WTC11 (cell line): ENCODE measurements around the gene FMN2. TPM values are rescaled to one million over a fixed set of nuclear protein-coding genes. Genes with fewer than 3 reads are reported as not detected.

Experiments used
- ATAC-seq: fragments of 200-7000 bp; cut with Tn5 transposase; 2 replicates; pipeline ENCODE4 v1.10.0; 2021; ENCODE audit warnings: mild to moderate bottlenecking, moderate library complexity
- CTCF ChIA-PET: fragments of 300-600 bp; sonication (Branson Sonifier 250); formaldehyde crosslinking; loops from one replicate; lab custom pipeline; 2021; ENCODE audit warnings: antibody characterized with exemption; lab: Charles Lee
- POLR2A ChIA-PET: fragments of 350-600 bp; sonication (Branson Sonifier 250); formaldehyde crosslinking; loops from one replicate; lab custom pipeline; 2021; ENCODE audit warnings: antibody characterized with exemption; lab: Charles Lee
- DNase-seq: peaks from one replicate; pipeline ENCODE4 v3.0.0; 2021; ENCODE audit warnings: low spot score
- H3K27ac Mint-ChIP-seq: 2 replicates; pipeline ENCODE4 v1.8.0; 2021; ENCODE audit warnings: mixed read lengths
- H3K27me3 Mint-ChIP-seq: 2 replicates; pipeline ENCODE4 v1.8.0; 2021; ENCODE audit warnings: low read depth, mild to moderate bottlenecking, moderate library complexity, mixed read lengths
- H3K36me3 Mint-ChIP-seq: 2 replicates; pipeline ENCODE4 v1.8.0; 2021; ENCODE audit warnings: mixed read lengths
- H3K4me1 Mint-ChIP-seq: 2 replicates; pipeline ENCODE4 v1.8.0; 2022; ENCODE audit warnings: mixed read lengths
- H3K4me3 Mint-ChIP-seq: 2 replicates; pipeline ENCODE4 v1.8.0; 2021; ENCODE audit warnings: mild to moderate bottlenecking, moderate library complexity, mixed read lengths
- H3K9me3 Mint-ChIP-seq: 2 replicates; pipeline ENCODE4 v1.8.0; 2021; ENCODE audit warnings: mixed read lengths
- CREB1 ChIP-seq: sonication (generic); formaldehyde crosslinking; IDR thresholded peaks from 2 replicates; pipeline ENCODE4 v1.8.0; 2023; ENCODE audit warnings: mild to moderate bottlenecking, missing genetic modification reagents
- ESRRA ChIP-seq: sonication (generic); formaldehyde crosslinking; IDR thresholded peaks from 2 replicates; pipeline ENCODE4 v1.8.1; 2022; ENCODE audit warnings: mild to moderate bottlenecking, missing genetic modification reagents, borderline replicate concordance
- TEAD4 ChIP-seq: sonication (generic); formaldehyde crosslinking; IDR thresholded peaks from 2 replicates; pipeline ENCODE4 v1.8.0; 2022; ENCODE audit warnings: mild to moderate bottlenecking, missing genetic modification reagents
- ZNF121 ChIP-seq: sonication (generic); formaldehyde crosslinking; IDR thresholded peaks from 2 replicates; pipeline ENCODE4 v1.8.0; 2023; ENCODE audit warnings: missing genetic modification reagents
- ZNF416 ChIP-seq: fragments of 250-450 bp; sonication (Bioruptor Pico); IDR thresholded peaks from 2 replicates; pipeline ENCODE4 v1.9.0; 2021; ENCODE audit warnings: mild to moderate bottlenecking, inconsistent platforms
- total RNA-seq: library from RNA; stranded (reverse); gene quantifications from 3 replicates; pipeline ENCODE4 v1.2.3, GENCODE V29; 2021
- TF ChIP-seq, protein P1 (sequence below): sonication (generic); formaldehyde crosslinking; IDR thresholded peaks from 2 replicates; pipeline ENCODE4 v1.8.0; 2022; ENCODE audit warnings: mild to moderate bottlenecking, missing genetic modification reagents
- TF ChIP-seq, protein P2 (sequence below): sonication (generic); formaldehyde crosslinking; IDR thresholded peaks from 2 replicates; pipeline ENCODE4 v1.8.0; 2023; ENCODE audit warnings: missing genetic modification reagents, mild to moderate bottlenecking, borderline replicate concordance
- TF ChIP-seq, protein P3 (sequence below): sonication (generic); formaldehyde crosslinking; IDR thresholded peaks from 2 replicates; pipeline ENCODE4 v1.8.0; 2023; ENCODE audit warnings: mild to moderate bottlenecking, missing genetic modification reagents
- TF ChIP-seq, protein P4 (sequence below): fragments of 250-450 bp; sonication (Bioruptor Pico); IDR thresholded peaks from 2 replicates; pipeline ENCODE4 v1.9.0; 2021; ENCODE audit warnings: mild to moderate bottlenecking
- TF ChIP-seq, protein P5 (sequence below): sonication (generic); formaldehyde crosslinking; IDR thresholded peaks from 2 replicates; pipeline ENCODE4 v1.8.1; 2023; ENCODE audit warnings: mild to moderate bottlenecking, moderate library complexity, missing genetic modification reagents

The FMN2 gene
- total RNA-seq, 1 experiment from 2014 or later, result 1.8 TPM

DNA sequence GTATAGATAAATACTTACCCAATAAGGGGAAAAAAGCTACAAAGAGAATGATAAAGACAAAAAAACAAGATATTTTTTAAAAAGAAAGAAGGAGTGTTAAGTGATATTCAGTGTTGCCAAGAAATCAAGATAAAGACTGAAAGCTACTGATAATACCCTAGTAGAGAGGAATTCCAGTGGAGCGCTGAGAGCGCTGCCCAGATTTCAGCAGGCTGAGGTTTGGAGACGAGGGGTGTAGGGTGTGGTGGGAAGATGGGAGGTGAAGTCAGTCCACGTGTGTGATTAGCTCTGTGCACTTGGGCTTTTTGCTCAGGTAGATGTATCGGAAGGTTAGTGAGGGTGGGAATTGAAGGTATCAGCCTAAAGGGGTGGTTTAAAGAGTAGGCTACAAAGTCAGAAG, 47.8 kb downstream of the FMN2 start (continued):
- TF ChIP-seq, protein P1, sequence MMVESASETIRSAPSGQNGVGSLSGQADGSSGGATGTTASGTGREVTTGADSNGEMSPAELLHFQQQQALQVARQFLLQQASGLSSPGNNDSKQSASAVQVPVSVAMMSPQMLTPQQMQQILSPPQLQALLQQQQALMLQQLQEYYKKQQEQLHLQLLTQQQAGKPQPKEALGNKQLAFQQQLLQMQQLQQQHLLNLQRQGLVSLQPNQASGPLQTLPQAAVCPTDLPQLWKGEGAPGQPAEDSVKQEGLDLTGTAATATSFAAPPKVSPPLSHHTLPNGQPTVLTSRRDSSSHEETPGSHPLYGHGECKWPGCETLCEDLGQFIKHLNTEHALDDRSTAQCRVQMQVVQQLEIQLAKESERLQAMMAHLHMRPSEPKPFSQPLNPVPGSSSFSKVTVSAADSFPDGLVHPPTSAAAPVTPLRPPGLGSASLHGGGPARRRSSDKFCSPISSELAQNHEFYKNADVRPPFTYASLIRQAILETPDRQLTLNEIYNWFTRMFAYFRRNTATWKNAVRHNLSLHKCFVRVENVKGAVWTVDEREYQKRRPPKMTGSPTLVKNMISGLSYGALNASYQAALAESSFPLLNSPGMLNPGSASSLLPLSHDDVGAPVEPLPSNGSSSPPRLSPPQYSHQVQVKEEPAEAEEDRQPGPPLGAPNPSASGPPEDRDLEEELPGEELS, result no peak
- TF ChIP-seq CREB1 (CRISPR knock-in tag), result no peak
- no peak for TF ChIP-seq ESRRA (CRISPR knock-in tag)
- no peak for TF ChIP-seq ZNF121 (CRISPR knock-in tag)
- TF ChIP-seq ZNF416 (CRISPR knock-in tag), result no peak
- TF ChIP-seq, protein P2, sequence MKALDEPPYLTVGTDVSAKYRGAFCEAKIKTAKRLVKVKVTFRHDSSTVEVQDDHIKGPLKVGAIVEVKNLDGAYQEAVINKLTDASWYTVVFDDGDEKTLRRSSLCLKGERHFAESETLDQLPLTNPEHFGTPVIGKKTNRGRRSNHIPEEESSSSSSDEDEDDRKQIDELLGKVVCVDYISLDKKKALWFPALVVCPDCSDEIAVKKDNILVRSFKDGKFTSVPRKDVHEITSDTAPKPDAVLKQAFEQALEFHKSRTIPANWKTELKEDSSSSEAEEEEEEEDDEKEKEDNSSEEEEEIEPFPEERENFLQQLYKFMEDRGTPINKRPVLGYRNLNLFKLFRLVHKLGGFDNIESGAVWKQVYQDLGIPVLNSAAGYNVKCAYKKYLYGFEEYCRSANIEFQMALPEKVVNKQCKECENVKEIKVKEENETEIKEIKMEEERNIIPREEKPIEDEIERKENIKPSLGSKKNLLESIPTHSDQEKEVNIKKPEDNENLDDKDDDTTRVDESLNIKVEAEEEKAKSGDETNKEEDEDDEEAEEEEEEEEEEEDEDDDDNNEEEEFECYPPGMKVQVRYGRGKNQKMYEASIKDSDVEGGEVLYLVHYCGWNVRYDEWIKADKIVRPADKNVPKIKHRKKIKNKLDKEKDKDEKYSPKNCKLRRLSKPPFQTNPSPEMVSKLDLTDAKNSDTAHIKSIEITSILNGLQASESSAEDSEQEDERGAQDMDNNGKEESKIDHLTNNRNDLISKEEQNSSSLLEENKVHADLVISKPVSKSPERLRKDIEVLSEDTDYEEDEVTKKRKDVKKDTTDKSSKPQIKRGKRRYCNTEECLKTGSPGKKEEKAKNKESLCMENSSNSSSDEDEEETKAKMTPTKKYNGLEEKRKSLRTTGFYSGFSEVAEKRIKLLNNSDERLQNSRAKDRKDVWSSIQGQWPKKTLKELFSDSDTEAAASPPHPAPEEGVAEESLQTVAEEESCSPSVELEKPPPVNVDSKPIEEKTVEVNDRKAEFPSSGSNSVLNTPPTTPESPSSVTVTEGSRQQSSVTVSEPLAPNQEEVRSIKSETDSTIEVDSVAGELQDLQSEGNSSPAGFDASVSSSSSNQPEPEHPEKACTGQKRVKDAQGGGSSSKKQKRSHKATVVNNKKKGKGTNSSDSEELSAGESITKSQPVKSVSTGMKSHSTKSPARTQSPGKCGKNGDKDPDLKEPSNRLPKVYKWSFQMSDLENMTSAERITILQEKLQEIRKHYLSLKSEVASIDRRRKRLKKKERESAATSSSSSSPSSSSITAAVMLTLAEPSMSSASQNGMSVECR, result no peak
- no peak for TF ChIP-seq TEAD4 (CRISPR knock-in tag)
- TF ChIP-seq, protein P3, sequence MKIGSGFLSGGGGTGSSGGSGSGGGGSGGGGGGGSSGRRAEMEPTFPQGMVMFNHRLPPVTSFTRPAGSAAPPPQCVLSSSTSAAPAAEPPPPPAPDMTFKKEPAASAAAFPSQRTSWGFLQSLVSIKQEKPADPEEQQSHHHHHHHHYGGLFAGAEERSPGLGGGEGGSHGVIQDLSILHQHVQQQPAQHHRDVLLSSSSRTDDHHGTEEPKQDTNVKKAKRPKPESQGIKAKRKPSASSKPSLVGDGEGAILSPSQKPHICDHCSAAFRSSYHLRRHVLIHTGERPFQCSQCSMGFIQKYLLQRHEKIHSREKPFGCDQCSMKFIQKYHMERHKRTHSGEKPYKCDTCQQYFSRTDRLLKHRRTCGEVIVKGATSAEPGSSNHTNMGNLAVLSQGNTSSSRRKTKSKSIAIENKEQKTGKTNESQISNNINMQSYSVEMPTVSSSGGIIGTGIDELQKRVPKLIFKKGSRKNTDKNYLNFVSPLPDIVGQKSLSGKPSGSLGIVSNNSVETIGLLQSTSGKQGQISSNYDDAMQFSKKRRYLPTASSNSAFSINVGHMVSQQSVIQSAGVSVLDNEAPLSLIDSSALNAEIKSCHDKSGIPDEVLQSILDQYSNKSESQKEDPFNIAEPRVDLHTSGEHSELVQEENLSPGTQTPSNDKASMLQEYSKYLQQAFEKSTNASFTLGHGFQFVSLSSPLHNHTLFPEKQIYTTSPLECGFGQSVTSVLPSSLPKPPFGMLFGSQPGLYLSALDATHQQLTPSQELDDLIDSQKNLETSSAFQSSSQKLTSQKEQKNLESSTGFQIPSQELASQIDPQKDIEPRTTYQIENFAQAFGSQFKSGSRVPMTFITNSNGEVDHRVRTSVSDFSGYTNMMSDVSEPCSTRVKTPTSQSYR (CRISPR knock-in tag), result no peak

DNA sequence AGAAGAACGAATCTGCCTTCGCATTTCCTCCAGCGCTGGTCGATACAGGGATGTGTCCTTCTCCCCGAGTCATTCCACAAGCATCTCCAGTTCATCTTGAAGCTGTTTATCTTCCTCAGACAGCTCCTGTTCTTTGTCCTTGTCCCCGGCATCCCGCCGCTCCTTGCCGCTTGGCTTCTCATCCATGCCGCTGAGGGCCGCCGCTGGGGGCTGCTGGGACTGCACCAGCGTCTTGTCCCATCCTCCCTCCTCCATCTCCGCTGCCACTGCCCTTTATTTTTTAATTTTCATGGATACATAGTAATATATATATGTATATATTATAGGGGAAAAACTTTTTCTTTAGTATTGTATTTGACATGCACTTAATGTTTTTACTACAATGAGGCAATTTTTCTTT, 53.4 kb downstream of the FMN2 start:
- Mint-ChIP-seq H3K4me1 (peaks cover 2% of the 10 kb centered on the region; the same call in 1 of the 2 replicates), H3K4me3 (no peak overlapping the region), H3K27me3 (no peaks in the 10 kb centered on the region), H3K36me3 (no peaks in the 10 kb centered on the region), H3K9me3 (peaks cover 5% of the 10 kb centered on the region; the same call in 1 of the 2 replicates), H3K27ac (no peak overlapping the region)
- ChIA-PET POLR2A (no interaction called here), CTCF (no interaction called here)
- DNase-seq, result peak; percentile 12
- ATAC-seq, result no peak
- TF ChIP-seq, protein P4, sequence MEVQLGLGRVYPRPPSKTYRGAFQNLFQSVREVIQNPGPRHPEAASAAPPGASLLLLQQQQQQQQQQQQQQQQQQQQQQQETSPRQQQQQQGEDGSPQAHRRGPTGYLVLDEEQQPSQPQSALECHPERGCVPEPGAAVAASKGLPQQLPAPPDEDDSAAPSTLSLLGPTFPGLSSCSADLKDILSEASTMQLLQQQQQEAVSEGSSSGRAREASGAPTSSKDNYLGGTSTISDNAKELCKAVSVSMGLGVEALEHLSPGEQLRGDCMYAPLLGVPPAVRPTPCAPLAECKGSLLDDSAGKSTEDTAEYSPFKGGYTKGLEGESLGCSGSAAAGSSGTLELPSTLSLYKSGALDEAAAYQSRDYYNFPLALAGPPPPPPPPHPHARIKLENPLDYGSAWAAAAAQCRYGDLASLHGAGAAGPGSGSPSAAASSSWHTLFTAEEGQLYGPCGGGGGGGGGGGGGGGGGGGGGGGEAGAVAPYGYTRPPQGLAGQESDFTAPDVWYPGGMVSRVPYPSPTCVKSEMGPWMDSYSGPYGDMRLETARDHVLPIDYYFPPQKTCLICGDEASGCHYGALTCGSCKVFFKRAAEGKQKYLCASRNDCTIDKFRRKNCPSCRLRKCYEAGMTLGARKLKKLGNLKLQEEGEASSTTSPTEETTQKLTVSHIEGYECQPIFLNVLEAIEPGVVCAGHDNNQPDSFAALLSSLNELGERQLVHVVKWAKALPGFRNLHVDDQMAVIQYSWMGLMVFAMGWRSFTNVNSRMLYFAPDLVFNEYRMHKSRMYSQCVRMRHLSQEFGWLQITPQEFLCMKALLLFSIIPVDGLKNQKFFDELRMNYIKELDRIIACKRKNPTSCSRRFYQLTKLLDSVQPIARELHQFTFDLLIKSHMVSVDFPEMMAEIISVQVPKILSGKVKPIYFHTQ, result no peak
- TF ChIP-seq, protein P5, sequence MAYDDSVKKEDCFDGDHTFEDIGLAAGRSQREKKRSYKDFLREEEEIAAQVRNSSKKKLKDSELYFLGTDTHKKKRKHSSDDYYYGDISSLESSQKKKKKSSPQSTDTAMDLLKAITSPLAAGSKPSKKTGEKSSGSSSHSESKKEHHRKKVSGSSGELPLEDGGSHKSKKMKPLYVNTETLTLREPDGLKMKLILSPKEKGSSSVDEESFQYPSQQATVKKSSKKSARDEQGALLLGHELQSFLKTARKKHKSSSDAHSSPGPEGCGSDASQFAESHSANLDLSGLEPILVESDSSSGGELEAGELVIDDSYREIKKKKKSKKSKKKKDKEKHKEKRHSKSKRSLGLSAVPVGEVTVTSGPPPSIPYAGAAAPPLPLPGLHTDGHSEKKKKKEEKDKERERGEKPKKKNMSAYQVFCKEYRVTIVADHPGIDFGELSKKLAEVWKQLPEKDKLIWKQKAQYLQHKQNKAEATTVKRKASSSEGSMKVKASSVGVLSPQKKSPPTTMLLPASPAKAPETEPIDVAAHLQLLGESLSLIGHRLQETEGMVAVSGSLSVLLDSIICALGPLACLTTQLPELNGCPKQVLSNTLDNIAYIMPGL (CRISPR knock-in tag), result no peak
